NCI-H2227 treated with DMSO at 0.1 percent for 48 hours (cell line): ENCODE results near the gene GNB1.

Experiments used
- DNase-seq: peaks from one replicate; lab custom pipeline; 2025; lab: John Stamatoyannopoulos, UW

Gene GNB1

GRCh38 chr1:1910033-1910465 is 19.2 kb upstream of the GNB1 start:
- DNase-seq, result no peak

GRCh38 chr1:1908506-1908791 is 17.6 kb upstream of the GNB1 start:
- no peak for DNase-seq

- no peak for DNase-seq
These were observed 16.3 kb upstream of the GNB1 start for GRCh38 chr1:1907098-1907736.

- DNase-seq, result peak; percentile 64
These were observed 15.6 kb upstream of the GNB1 start for GRCh38 chr1:1906185-1907097.

DNA sequence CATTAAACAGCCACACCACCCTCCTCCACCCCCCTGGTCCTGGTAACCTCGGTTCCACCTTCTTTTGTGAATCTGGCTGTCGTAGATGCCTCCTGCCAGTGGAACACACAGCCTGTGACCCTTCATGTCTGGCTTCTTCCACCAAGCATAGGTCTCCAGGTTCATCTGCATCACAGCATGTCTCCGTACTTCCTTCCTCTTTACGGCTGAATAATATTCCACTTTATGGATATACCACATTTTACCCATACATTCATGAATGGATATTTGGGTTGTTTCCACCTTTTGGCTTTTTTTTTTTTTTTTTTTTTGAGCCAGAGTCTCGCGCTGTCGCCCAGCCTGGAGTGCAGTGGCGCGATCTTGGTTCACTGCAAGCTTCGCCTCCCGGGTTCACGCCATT is 12.3 kb upstream of the GNB1 start:
- no peak for DNase-seq

- no peak for DNase-seq
These were observed 10.9 kb upstream of the GNB1 start for GRCh38 chr1:1901641-1902294.

- no peak for DNase-seq
These were observed 10.2 kb upstream of the GNB1 start for GRCh38 chr1:1900883-1901640.

DNA sequence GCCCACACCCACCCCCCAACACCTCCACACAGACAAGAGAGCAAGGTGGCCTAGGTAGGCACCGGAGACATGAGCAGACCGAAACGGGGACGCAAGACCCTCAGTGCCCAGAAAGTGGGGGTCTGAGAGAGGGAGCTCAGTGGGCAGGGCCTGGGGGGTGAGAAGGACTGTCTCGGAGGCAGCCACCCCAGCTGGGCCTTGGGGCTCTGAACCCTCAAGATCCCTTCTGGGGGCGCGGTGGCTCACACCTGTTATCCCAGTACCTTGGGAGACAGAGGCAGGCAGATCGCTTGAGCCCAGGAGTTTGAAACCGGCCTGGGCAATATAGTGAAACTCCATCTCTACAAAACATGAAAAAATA is 9.1 kb upstream of the GNB1 start:
- DNase-seq, result no peak

- DNase-seq, result no peak
These were observed 8.5 kb upstream of the GNB1 start for GRCh38 chr1:1899266-1899966.

DNA sequence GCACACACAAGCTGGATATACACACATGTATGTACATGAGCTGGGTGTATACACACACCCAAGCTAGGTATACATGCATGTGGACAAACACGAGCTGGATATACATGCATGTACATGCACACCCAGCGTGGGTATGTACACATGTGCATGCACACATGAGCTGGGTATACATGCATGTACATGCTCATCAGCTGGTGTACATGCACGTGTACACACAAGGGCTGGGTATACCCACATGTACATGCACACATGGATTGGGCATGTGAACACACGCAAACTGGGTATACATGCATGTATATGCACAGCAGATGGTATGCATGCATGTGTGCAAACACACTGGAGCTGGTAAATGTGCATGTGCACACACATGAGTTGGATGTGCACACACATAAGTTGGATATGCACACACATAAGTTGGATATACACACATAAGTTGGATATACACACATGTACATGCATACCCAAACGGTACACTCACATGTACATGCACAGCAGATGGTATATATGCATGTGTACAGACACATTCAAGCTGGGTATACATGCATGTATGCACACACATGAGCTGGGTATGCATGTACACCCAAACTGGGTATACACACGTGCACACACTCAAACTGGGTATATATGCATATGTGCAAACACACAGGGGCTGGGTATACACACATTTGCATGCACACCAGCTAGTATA is 7.5 kb upstream of the GNB1 start:
- DNase-seq, result no peak

GRCh38 chr1:1895456-1896336 is 4.8 kb upstream of the GNB1 start:
- no peak for DNase-seq

DNA sequence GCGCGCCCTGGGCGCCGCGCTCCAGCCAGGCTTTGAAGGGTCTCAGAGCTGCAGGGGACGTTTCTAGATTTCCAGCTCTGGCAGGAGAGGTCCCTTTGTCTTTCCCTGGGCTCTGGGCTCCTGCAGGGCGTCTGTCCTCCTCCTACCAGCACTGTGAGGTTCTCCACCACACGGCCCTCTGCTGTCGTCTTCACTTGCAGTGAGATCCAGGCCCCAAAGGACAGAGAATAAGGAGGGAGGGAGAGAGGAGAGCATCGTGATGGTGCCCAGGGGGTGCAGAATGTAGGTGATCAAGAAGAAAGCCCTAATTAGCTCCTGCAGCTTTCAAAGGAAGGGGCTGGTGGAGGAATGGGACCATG is 4.2 kb upstream of the GNB1 start:
- no peak for DNase-seq

GRCh38 chr1:1894354-1895059 is 3.6 kb upstream of the GNB1 start:
- no peak for DNase-seq

- no peak for DNase-seq
These were observed 3.1 kb upstream of the GNB1 start for GRCh38 chr1:1893997-1894353.

DNA sequence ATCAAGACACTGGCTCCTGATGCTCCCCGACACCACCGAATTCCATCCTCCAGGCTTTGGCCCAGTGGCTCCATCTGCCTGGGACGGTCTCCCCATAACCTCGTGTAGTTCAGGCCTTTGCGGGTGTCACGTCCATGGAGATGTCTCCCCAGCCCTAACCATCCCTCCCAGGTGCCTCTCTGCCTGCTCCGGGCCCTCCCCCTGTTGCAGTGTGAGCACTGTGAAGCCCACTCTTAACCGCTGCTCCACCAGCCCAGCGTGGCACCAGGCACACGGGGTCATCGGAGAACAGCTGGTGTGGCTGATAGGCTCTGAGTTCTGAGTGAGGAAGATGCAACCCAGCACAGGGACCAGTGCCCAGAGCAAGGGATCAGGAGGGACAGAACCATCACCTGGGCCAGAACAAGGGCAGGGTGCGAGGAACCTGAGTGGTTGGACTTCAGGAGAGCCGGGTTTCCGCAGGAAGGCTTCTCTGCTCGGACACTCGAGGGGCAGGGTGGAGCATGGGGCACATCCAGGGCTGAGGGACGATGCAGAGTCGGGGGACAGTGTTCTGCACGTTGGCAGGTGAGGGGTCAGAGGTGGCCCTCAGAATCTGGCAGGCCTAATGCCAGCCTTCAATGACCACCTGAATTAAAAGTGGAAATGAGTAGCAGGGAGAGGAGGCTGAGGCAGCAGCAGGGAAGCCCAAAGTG is 2.6 kb upstream of the GNB1 start:
- no peak for DNase-seq

DNA sequence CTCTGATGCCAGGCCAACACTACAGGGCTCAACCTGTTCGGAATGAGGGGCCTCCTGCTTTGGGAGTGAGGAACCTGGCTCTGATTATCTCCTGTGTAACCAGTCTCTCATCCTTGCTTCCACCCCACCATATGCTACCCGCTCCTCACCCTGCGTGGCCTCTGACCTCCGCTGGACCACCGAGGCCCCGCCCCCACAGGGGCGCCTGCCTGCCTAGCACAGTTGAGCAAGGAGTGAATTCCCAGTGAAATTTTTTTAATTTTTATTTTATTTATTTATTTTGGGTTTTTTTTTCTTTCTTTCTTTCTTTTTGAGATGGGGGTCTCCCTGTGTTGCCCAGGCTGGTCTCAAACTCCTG is 1.9 kb upstream of the GNB1 start:
- no peak for DNase-seq

DNA sequence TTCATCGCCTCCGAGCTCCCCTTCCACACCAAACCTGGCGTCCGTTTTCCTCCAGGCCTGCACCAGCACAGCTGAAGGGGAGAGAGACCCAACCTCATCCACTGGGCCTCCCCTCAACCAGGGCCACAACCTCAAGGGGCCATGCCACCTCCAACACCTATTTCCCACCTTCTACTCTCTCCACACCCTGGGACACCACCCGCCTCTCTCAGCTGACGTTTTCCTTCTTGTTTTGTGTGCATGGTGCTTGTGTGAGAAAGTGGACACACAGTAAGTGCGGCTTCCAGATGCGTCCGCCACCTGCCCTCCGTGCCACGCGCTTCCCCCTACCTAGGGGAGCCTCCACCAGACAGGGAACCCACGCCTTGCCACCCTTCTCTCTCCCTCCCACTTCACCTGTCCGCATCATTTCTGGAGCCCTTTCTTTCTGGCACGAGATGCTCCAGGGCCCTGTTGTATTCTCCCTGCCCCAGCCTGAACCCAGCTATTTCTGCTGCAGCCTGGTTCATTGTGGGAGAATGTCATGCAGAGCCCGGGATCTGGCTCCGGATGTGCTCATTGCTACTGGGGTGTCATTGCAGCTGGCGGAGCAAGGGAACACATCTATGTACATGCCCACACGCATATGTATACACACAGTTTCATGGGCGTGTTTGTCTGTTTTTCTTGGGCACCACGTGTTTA is 1.3 kb upstream of the GNB1 start:
- DNase-seq, result no peak

- DNase-seq, result peak; percentile 80
These were observed 627 bp upstream of the GNB1 start for GRCh38 chr1:1891349-1892078.
